GM10248 (cell line): Measurements from ENCODE around the gene TNFRSF12A.

Source experiments
- CTCF ChIA-PET: fragments of 300-600 bp; sonication (Branson Sonifier 250); formaldehyde crosslinking; extraction: SDS; loops from one replicate; lab custom pipeline; 2021; ENCODE audit warnings: antibody characterized with exemption; lab: Yijun Ruan, JAX
- POLR2A ChIA-PET: fragments of 350-650 bp; sonication (Branson Sonifier 250); formaldehyde crosslinking; extraction: SDS; loops from one replicate; lab custom pipeline; 2020; ENCODE audit warnings: antibody characterized with exemption; lab: Yijun Ruan, JAX
- DNase-seq: peaks from one replicate; pipeline ENCODE4 v3.0.0; 2012; ENCODE audit errors: extremely low spot score
- TF ChIP-seq, protein P1 (sequence below): IDR thresholded peaks from 2 replicates; pipeline ENCODE4 v1.5.1; 2012; ENCODE audit warnings: mild to moderate bottlenecking, low read depth; ENCODE audit errors: extremely low read depth, missing control alignments, control extremely low read depth

The TNFRSF12A gene

DNA sequence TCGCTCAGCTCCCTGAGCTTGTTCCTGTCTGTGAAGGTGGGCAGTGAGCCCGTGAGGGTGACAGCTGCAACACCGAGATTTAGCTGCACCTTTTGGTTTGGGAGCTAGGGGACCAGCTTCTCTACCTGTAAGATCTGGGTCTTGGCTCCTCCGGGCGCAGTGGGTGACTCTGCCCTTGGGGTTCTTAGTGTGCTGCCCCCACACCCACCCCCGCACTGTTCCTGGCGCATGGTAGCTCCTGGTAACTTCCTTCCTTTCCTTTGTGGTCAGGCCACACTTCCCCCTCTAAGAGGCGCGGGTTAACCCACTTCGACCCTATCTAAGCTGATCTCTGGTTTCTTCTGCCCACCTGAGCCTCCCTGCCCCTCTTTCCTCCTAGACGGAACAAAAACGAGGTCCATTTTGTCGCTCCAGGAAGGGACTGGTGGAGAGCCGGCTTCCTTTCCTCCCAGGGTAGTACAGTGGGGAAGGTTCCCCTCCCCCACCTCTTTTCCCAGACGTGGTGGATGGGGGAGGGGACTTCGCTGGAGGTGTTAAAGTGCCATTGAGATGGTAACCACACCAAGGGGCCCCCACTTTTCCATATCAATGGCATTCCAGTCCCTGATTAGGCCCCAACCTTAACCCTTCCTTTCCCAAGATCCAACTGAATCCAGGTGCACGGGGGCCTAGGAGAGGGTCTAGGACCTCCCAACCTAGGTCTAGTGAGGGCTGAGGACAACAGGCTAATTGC, 12.0 kb upstream of the TNFRSF12A start:
- POLR2A ChIA-PET = no interaction called here
- DNase-seq = no peak
- CTCF ChIA-PET = interaction anchor here (1.2 to 11.8 kb wide), 4 partner anchors 18 to 122 kb away, joined by 3 to 231 read pairs (median 4); partner anchors contain the start of genes CLDN6, HCFC1R1, THOC6 and TNFRSF12A
- TF ChIP-seq, protein P1, sequence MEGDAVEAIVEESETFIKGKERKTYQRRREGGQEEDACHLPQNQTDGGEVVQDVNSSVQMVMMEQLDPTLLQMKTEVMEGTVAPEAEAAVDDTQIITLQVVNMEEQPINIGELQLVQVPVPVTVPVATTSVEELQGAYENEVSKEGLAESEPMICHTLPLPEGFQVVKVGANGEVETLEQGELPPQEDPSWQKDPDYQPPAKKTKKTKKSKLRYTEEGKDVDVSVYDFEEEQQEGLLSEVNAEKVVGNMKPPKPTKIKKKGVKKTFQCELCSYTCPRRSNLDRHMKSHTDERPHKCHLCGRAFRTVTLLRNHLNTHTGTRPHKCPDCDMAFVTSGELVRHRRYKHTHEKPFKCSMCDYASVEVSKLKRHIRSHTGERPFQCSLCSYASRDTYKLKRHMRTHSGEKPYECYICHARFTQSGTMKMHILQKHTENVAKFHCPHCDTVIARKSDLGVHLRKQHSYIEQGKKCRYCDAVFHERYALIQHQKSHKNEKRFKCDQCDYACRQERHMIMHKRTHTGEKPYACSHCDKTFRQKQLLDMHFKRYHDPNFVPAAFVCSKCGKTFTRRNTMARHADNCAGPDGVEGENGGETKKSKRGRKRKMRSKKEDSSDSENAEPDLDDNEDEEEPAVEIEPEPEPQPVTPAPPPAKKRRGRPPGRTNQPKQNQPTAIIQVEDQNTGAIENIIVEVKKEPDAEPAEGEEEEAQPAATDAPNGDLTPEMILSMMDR = no peak

- TF ChIP-seq, protein P1 = no peak
- POLR2A ChIA-PET = no interaction called here
- CTCF ChIA-PET = interaction anchor here (1.2 to 11.8 kb wide), 2 partner anchors 17 to 31 kb away, joined by 3 to 231 read pairs; partner anchors contain the start of genes CLDN6, HCFC1R1, THOC6 and TNFRSF12A
- no peak for DNase-seq
These were observed 11.5 kb upstream of the TNFRSF12A start for GRCh38 chr16:3008690-3009037.

DNA sequence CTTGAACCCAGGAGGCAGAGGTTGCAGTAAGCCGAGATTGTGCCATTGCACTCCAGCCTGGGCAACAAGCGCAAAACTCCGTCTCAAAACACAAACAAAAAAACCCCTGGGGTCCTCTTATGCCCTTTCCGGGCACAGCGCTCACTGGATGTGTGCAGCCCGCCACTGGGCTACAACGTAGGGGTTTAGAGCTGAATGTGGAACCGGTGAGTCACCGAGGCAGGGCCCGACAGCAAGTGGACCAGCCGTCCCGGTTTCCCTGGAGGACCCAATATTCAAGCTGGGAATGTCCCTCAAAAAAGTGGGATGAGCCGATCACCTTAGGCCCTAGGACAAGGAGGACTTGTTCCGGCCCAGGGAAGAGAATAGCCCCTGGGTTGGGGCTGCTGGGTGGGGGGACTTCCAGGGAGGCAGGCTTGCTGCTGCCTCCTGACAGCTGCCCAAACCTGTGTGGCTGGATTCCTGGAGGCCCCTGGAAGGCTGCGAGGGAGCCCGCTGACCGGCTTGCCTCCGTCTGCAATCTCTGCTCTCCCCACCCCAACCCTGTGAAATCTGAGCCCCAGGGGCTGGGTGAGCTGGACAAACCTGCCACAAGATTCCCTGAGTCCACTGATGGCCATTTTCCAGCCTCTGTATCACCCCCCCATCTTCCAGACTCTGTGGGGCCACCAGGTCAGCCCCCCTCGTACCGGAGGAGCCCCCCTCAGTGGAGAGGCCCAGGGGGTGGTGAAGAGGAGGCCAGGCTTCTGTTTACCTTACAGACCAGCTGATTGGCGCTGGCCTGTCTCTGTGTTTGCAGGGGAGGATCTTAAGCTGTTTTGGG, 10.4 kb upstream of the TNFRSF12A start:
- TF ChIP-seq, protein P1 = no peak
- no peak for DNase-seq
- POLR2A ChIA-PET = interaction anchor here (0.6 kb wide), 2 partner anchors 14 to 15 kb away, joined by 3 read pairs; partner anchors contain the start of genes HCFC1R1 and THOC6
- CTCF ChIA-PET = interaction anchor here (1.2 to 11.8 kb wide), 2 partner anchors 16 to 25 kb away, joined by 3 to 231 read pairs; partner anchors contain the start of genes CLDN6, HCFC1R1, THOC6 and TNFRSF12A

- TF ChIP-seq, protein P1 = no peak
- ChIA-PET POLR2A (interaction anchor here (0.6 kb wide), 1 partner anchor 13 kb away, joined by 3 read pairs; the partner anchor contains the start of genes HCFC1R1 and THOC6), CTCF (interaction anchor here (1.2 to 11.8 kb wide), 3 partner anchors 15 to 26 kb away, joined by 3 to 231 read pairs (median 3); partner anchors contain the start of genes CLDN6, HCFC1R1, THOC6 and TNFRSF12A)
- DNase-seq = no peak
These were observed 9.7 kb upstream of the TNFRSF12A start for GRCh38 chr16:3010510-3010909.

- ChIA-PET POLR2A (interaction anchor here (0.7 kb wide), 1 partner anchor 851 kb away, joined by 8 read pairs; no protein-coding TSS in a partner anchor), CTCF (interaction anchor here (0.7 to 1.2 kb wide), 3 partner anchors 16 to 117 kb away, joined by 3 to 4 read pairs (median 3); no protein-coding TSS in a partner anchor)
- no peak for DNase-seq
- TF ChIP-seq, protein P1 = no peak
These were observed 7.9 kb upstream of the TNFRSF12A start for GRCh38 chr16:3012246-3012645.
